ENCODE results near the gene HCRT.

The HCRT gene

DNA sequence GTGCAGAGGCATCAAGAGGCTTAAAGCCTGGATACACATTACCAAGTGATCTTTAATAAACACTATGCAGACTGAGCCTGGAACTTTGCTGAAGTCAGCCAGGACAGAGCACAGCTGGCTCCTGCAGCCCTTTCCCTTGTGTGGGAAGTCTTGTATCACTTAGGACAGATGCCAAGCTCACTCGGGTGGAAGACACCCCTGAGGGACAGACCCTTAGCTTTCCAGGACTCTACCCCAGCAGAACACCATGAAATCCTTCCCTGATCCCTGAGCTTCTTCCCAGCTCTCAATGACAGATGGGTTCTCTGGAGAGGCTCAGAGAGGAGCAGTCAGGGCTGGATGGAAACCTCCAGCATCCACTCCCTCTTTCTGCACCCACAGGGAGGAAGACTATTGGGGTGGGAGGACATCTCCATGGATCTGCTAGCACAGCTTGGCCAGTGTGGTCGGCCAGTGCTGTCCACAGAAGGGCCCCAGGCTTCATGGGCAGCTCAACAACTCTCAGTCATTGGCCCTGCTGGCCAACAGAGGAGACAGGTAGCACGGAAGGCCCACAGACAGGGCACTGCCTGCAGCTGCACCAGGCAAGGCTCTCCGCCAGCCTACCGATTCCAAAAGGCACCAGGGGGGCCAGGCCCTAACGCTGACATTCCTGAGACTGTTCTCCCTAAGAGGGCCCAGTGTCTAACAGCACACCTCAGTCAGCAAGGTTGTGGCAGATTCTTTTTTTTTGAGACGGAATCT is 46.3 kb downstream of the HCRT start:
- DNase-seq (ENCODE audit: low spot score), result no peak

- no peak for DNase-seq (ENCODE audit: low spot score)
Observed at GRCh38 chr17:42136654-42137051, 48.6 kb downstream of the HCRT start.

- DNase-seq (ENCODE audit: low spot score), result no peak
Observed at GRCh38 chr17:42135664-42136653, 49.3 kb downstream of the HCRT start.

DNA sequence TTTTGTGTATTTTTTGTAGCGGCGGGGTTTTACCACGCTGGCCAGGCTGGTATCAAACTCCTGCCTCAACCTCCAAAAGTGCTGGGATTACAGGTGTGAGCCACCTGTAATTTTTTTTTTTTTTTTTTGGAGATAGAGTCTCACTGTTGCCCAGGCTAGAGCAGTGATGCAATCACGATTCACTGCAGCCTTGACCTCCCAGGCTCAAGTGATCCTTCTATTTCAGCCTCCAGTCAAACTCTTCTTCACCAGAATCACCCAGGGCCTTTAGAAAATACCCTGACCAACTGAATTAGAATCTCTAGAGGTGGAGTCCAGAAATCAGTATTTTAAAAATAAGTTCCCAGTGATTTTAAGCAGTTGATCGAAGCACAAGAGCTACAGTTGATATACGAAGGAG is 50.1 kb downstream of the HCRT start:
- DNase-seq (ENCODE audit: low spot score), result no peak

Measured in activated CD4-positive, alpha-beta T cell treated with anti-CD3 and anti-CD28 coated beads, Interleukin-2, Interleukin-4, amounts not matched to agents 100 ng/mL and 50 ng/mL, durations not matched to agents 16 hours and 8 hours (primary cell).